Measurements from ENCODE around the gene ADAMTS9. TPM values are rescaled to one million over a fixed set of nuclear protein-coding genes. Genes with fewer than 3 reads are reported as not detected.
"Not testable (repeated sequence)": the region's sequence is repeated elsewhere in the genome, so short reads cannot be mapped to it uniquely, and the experiment has no call there.

The ADAMTS9 gene
- total RNA-seq, 4 donors from 2014 or later: 4.8 to 49.8 (median 13.4) TPM

DNA sequence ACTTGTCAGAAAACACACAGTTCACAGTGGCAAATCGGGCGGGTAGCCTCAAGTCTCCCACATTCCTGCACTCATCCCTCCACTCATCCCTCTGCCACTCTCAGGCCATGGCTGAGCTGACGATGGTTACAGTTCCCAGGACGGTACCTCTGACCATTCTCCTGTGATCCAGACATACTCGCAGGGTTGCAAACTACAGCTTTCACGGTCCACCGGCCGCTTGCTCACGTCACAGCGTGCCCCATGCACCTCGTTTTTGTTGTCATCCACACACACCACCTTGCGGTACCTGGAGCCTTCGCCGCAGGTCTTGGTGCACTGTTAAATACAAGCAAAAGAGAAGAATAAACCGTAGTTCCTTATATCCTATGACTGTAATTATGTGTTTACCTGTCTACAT is 137.1 kb downstream of the ADAMTS9 start:
- TF ChIP-seq POLR2A (IDR thresholded peaks at IDR 0.05): no peak
- TF ChIP-seq, protein P1, sequence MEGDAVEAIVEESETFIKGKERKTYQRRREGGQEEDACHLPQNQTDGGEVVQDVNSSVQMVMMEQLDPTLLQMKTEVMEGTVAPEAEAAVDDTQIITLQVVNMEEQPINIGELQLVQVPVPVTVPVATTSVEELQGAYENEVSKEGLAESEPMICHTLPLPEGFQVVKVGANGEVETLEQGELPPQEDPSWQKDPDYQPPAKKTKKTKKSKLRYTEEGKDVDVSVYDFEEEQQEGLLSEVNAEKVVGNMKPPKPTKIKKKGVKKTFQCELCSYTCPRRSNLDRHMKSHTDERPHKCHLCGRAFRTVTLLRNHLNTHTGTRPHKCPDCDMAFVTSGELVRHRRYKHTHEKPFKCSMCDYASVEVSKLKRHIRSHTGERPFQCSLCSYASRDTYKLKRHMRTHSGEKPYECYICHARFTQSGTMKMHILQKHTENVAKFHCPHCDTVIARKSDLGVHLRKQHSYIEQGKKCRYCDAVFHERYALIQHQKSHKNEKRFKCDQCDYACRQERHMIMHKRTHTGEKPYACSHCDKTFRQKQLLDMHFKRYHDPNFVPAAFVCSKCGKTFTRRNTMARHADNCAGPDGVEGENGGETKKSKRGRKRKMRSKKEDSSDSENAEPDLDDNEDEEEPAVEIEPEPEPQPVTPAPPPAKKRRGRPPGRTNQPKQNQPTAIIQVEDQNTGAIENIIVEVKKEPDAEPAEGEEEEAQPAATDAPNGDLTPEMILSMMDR (IDR thresholded peaks at IDR 0.05 in 4 of 5, conservative IDR thresholded peaks at IDR 0.05 in 1 of 5): no peak
- no peak overlapping the region for H3K27ac ChIP-seq
- H3K4me3 ChIP-seq: no peak overlapping the region
- peaks cover 7 to 18% of the 10 kb centered on the region in 2 donors for H3K4me1 ChIP-seq
- H3K27me3 ChIP-seq: no peaks in the 10 kb centered on the region
- DNase-seq (no peak), ATAC-seq (no peak)
- in situ Hi-C loops (cut with MboI; ENCODE audit: low sequenced_read_pairs in 4 of 4) (no loop called here), intact Hi-C loops (cut with DNase I; ENCODE audit: low total_unique reads) (no loop called here)
- peaks cover 0 to 12% of the 10 kb centered on the region in 2 donors for H3K36me3 ChIP-seq
- no peaks in the 10 kb centered on the region for H3K9me3 ChIP-seq

DNA sequence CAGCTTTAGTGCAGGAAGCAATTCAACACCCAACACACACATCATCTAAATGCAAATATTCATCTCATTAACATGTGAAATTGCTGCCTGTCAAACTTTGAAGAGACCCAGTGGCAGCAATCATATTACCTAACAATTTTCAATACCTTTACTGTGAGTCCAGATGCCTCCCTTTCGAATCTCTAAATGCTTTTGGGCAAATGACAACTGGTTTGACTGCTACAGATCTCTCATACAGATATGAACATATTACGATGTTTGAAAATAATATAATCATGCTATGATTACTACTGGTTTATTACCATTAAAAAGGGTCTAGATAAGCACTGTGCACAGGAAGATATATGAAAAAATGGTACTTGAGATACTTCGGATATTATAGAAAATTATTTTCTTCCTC is 137.9 kb downstream of the ADAMTS9 start:
- TF ChIP-seq, protein P1 (IDR thresholded peaks at IDR 0.05 in 4 of 5, conservative IDR thresholded peaks at IDR 0.05 in 1 of 5): no peak
- no peak for TF ChIP-seq POLR2A (IDR thresholded peaks at IDR 0.05)
- no peak for ATAC-seq
- Histone ChIP-seq H3K4me3 (no peak overlapping the region), H3K27ac (no peak overlapping the region), H3K27me3 (no peaks in the 10 kb centered on the region), H3K4me1 (peaks cover 7 to 18% of the 10 kb centered on the region in 2 donors), H3K9me3 (no peaks in the 10 kb centered on the region), H3K36me3 (peaks cover 0 to 12% of the 10 kb centered on the region in 2 donors)
- DNase-seq: no peak
- intact Hi-C loops (cut with DNase I; ENCODE audit: low total_unique reads) (no loop called here), in situ Hi-C loops (cut with MboI; ENCODE audit: low sequenced_read_pairs in 4 of 4) (loop anchor here (25.0 kb wide), 3 partner anchors 687 to 1187 kb away; no protein-coding TSS in a partner anchor)

DNA sequence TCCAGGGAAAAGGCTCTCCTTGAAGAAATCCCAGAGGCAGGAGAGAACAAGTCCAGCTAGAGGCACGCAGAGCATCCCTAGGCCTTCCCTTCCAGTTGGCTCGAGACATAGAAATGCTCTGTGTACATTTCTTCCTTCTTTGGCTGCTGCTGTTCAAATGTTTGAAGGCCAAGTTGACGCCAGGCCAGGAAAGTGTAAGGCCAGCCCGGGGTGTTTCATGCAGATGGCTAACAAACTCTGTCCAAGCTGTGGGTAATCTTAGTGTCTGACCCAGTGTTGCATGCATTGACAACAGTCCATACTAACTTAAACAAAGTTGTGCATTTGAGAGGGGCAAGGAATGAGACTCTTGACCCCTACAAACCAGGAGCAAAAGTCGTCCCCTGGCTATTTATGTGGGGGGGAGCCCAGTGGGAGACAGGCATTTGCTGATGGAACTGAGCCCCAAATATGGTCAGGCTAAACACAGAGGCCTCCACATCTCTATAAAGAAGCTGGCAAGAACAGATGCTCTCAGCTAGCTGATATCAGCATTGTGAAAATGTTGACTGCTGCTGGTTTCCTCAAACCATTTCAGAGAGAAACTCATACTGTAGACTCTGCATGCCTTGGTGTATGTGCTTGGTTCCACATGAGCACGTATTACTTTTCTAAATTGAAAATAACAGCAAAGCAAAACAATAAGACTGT is 139.5 kb downstream of the ADAMTS9 start:
- intact Hi-C loops (cut with DNase I; ENCODE audit: low total_unique reads) (no loop called here), in situ Hi-C loops (cut with MboI; ENCODE audit: low sequenced_read_pairs in 4 of 4) (loop anchor here (25.0 kb wide), 3 partner anchors 689 to 1189 kb away; no protein-coding TSS in a partner anchor)
- TF ChIP-seq, protein P1 (IDR thresholded peaks at IDR 0.05 in 4 of 5, conservative IDR thresholded peaks at IDR 0.05 in 1 of 5): no peak
- TF ChIP-seq POLR2A (IDR thresholded peaks at IDR 0.05): no peak
- Histone ChIP-seq H3K9me3 (no peaks in the 10 kb centered on the region), H3K36me3 (peaks cover 0 to 12% of the 10 kb centered on the region in 2 donors), H3K4me3 (no peak overlapping the region), H3K27me3 (no peaks in the 10 kb centered on the region), H3K4me1 (peaks cover 7 to 14% of the 10 kb centered on the region in 2 donors), H3K27ac (peak overlapping the region in 1 of 4 donors; percentile 5)
- peak in 1 of 2 donors; percentile 21 for DNase-seq
- ATAC-seq: peak in 1 of 2 donors; percentile 58

DNA sequence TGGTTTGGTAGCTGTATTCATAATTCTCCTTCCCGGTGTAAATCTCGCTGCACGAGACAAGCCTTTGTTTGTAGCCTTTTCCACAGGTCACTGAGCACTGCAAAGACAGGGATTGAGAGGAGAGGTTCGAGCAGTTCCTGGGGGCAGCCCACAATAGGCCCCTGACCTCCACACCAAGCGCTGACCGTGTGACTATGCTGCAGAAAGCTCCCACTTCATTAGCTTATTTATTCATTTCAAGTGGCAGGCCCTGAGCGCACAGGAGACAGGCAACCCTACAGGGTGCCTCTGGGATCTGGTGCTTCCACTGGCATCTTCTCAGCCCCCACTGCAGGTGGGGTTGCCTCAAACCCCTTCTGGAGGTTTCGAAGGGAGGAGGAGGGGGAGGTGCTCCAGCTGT is 140.9 kb downstream of the ADAMTS9 start:
- in situ Hi-C loops (cut with MboI; ENCODE audit: low sequenced_read_pairs in 4 of 4): loop anchor here (25.0 kb wide), 3 partner anchors 690 to 1190 kb away; no protein-coding TSS in a partner anchor

DNA sequence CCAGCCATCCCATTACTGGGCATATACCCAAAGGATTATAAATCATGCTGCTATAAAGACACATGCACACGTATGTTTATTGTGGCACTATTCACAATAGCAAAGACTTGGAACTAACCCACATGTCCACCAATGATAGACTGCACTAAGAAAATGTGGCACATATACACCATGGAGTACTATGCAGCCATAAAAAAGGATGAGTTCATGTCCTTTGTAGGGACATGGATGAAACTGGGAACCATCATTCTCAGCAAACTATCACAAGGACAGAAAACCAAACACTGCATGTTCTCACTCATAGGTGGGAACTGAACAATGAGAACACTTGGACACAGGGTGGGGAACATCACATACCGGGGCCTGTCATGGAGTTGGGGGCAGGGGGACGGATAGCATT is 142.6 kb downstream of the ADAMTS9 start:
- intact Hi-C loops (cut with DNase I; ENCODE audit: low total_unique reads); H3K4me3 ChIP-seq; H3K27me3 ChIP-seq; H3K27ac ChIP-seq; H3K9me3 ChIP-seq; ATAC-seq; DNase-seq: not testable (repeated sequence)
- Histone ChIP-seq H3K4me1 (peaks cover 8 to 14% of the 10 kb centered on the region in 2 donors), H3K36me3 (peaks cover 0 to 26% of the 10 kb centered on the region in 2 donors)
- in situ Hi-C loops (cut with MboI; ENCODE audit: low sequenced_read_pairs in 4 of 4): loop anchor here (25.0 kb wide), 3 partner anchors 692 to 1192 kb away; no protein-coding TSS in a partner anchor

More for the DNA sequence above, 140.9 kb downstream of the ADAMTS9 start:
- no peak for DNase-seq
- H3K27ac ChIP-seq: peak overlapping the region in 1 of 4 donors; percentile 12
- H3K4me3 ChIP-seq: no peak overlapping the region
- peaks cover 7 to 14% of the 10 kb centered on the region in 2 donors for H3K4me1 ChIP-seq
- H3K27me3 ChIP-seq: no peaks in the 10 kb centered on the region
- TF ChIP-seq POLR2A (IDR thresholded peaks at IDR 0.05): no peak
- TF ChIP-seq, protein P1 (IDR thresholded peaks at IDR 0.05 in 4 of 5, conservative IDR thresholded peaks at IDR 0.05 in 1 of 5): no peak
- H3K36me3 ChIP-seq: peaks cover 0 to 15% of the 10 kb centered on the region in 2 donors
- no peaks in the 10 kb centered on the region for H3K9me3 ChIP-seq
- no peak for ATAC-seq
- intact Hi-C loops (cut with DNase I; ENCODE audit: low total_unique reads): no loop called here
